ENCODE measurements around the gene CST7. TPM values are rescaled to one million over a fixed set of nuclear protein-coding genes. Genes with fewer than 3 reads are reported as not detected.

The CST7 gene
- total RNA-seq, 2 donors from 2014 or later: 1.7 to 2.7 TPM

DNA sequence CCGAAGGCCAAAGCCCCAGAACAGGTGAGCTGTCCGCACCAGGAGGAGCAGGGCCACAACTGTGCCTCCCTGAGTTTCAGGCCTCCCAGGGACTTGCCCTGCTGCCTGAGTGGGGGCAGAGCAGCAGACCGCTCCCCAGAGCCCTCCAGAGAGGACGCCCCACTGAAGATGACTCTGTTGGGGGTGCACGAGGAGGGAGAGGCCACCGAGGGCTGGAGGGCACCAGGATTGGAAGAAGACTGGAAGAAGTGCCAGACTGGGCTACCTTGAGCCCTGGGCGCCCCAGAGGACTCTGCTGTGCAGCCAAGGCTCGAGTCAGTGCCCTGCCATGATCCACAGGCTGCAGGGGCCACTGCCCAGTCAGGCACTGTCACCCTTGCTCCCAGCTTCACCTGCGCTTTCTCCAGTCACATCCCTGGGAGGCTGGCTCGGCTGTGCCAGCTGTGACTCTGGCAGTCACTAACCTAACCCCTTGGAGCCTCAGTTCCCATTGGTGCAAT lies 11.3 kb downstream of the CST7 start:
- no peak for ATAC-seq
- no peak for DNase-seq
- intact Hi-C loops (cut with DNase I): no loop called here

DNA sequence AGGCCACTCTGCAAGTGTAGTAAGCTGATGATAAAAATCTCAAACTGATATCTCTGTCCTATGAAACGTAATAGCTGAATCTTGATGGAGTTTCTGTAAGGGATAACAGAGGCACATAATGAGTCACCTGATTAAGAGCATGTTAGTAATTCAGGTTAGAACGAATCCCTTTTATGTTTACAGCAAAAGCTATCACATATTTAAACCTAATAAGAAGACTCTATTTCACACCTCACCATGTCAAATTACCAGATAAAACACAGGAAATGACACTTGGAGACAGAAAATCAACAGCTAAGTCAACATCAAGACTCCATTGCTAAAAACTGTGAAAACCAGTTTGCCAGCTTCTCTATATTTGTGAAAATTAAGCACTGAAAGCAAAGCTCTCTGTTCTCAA lies 11.8 kb downstream of the CST7 start:
- intact Hi-C loops (cut with DNase I): no loop called here
- ATAC-seq (no peak), DNase-seq (no peak)

DNA sequence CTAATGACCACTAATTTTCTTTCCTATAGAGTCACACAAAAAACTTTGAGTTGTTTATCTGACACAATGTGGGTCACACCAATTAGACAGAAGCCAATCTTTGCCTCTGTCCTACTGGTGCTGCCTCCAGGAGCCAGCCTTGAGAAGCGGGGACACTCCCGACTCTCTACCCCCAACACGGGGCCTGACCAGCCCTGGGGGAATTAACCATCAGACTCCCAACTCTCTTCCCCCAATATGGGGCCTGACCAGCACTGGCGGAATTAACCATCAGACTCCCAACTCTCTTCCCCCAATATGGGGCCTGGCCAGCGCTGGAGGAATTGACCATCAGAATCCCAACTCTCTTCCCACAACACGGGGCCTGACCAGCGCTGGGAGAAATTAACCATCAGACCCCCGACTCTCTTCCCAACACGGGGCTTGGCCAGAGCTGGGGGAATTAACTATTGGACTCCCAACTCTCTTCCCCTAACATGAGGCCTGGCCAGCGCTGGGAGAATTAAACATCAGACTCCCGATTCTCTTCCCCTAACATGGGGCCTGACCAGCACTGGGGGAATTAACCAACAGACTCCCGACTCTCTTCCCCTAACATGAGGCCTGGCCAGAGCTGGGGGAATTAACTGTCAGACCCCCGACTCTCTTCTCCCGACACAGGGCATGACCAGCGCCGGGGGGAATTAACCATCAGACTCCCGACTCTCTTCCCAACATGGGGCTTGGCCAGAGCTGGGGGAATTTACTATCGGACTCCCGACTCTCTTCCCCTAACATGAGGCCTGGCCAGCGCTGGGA lies 12.5 kb downstream of the CST7 start:
- ATAC-seq: no peak
- intact Hi-C loops (cut with DNase I): no loop called here

DNA sequence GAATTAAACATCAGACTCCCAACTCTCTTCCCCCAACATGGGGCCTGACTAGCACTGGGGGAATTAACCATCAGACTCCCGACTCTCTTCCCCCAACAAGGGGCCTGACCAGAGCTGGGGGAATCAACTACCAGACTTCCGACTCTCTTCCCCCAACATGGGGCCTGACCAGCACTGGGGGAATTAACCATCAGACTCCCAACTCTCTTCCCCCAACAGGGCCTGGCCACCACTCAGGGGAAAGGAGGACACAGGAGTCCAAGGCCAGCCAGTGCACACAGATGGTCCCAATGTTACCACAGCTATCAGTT lies 13.1 kb downstream of the CST7 start:
- DNase-seq (no peak), ATAC-seq (no peak)
- intact Hi-C loops (cut with DNase I): no loop called here

More for the DNA sequence above, 12.5 kb downstream of the CST7 start:
- no peak for DNase-seq

DNA sequence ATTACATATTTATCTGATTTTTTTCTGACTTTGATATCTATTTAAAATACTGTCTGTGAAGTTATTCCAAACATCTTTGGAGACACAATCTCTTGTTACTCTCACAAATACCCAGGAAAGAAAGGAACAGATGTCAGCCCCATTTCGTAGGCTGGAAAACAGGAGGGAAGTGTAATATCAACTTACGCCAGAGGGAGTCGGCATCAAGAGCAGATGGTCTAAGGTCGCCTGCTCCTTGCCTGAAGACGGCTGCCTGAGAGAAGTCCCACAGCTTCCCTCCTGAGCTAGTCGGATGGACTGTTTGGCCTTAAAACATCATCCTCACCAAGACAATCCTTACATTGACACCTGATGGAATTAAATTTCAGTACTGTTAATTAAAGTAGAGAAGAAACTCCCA lies 13.4 kb downstream of the CST7 start:
- ATAC-seq: no peak
- intact Hi-C loops (cut with DNase I): no loop called here

DNA sequence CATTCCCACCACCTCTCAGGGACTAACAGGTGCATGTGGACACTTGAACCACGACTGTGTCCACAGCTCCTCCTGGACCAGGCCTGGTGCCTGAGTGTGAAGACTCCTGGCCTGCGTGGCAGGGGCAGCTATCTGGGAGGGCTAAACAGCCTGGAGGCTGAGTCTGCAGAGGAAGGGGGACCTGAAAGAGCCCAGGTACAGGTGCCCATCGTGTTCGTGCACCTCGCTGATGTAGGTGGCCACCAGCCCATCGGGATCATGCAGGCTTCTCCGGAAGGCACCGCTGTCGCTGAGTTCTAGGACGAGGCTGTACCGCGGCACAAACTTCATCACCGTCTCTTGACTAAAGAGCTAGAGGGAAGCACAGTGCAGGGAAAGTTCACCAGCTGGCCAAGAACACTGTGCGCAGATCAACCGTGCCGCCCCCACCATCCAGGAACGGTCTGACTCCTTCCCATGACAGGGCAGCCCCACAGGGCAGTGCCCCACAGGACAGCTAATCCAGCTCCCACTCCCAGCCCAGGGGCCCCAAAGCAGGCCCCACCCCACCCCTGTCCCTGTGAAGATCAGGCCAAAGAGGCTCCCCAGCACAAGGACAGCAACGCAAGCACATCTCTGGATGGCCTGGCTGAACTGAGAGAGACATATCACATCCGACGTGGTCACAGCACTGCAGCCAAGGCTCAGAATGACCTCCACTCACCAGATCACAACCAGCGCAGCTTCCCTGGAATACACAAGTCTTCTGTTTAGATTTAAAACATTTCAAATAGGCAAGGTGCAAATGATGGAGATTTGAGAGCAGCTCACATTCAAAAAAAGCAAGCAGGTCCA lies 14.8 kb downstream of the CST7 start:
- no peak for DNase-seq
- no peak for ATAC-seq
- intact Hi-C loops (cut with DNase I): no loop called here

More for the DNA sequence above, 13.4 kb downstream of the CST7 start:
- DNase-seq: no peak

DNA sequence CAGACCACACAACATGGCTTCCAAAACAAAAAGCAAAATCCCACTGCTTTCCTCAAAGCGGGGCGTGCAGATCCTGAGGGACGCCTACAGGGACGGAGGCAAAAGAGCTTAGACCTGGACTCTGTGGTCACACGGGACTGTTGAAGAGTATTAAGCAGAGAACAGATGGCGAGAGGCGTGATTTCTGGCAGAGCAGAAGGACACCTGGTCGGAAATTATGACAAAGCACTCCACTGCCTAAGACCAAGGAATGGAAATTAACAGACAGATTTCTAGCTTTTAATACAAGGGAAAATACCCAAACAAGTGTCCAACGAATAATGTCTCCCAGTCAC lies 15.4 kb downstream of the CST7 start:
- intact Hi-C loops (cut with DNase I): no loop called here

GRCh38 chr20:24965065-24965919 lies 16.2 kb downstream of the CST7 start:
- DNase-seq (no peak), ATAC-seq (no peak)
- intact Hi-C loops (cut with DNase I): no loop called here

More for the DNA sequence above, 15.4 kb downstream of the CST7 start:
- ATAC-seq (no peak), DNase-seq (no peak)

DNA sequence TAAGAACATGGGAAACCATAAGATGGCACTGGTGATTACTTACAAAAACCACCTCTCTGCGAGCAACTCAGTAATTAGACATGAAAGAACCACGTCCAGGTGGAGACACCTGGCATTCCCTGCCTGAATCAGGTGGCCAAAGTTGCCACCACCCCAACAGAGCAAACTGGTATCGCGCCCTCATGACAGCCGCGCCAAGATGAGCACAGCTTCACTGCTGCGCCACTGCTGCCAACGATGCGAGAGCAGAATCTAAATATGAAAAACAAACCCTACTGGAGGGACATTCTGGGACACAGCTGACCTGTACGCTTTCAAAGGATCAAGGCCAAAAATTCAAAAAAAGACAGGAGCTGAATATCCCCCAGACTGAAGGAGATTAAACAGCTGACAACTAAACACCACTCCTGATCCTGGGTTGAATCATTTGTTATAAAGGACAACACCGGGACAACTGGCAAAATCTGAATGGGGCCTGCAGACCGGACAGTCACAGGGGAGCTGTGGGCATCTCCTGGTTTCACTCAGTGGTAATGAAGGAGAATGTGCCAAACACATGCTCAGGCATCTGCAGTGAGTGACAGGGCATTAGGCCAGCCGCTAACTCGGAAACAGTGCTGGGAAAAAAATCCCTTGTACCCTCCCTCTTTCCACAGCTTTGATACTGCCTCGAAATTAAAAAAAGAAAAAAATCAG lies 17.4 kb downstream of the CST7 start:
- intact Hi-C loops (cut with DNase I): no loop called here
- no peak for DNase-seq
- ATAC-seq: no peak

GRCh38 chr20:24968278-24968800 lies 19.3 kb downstream of the CST7 start:
- intact Hi-C loops (cut with DNase I): no loop called here

DNA sequence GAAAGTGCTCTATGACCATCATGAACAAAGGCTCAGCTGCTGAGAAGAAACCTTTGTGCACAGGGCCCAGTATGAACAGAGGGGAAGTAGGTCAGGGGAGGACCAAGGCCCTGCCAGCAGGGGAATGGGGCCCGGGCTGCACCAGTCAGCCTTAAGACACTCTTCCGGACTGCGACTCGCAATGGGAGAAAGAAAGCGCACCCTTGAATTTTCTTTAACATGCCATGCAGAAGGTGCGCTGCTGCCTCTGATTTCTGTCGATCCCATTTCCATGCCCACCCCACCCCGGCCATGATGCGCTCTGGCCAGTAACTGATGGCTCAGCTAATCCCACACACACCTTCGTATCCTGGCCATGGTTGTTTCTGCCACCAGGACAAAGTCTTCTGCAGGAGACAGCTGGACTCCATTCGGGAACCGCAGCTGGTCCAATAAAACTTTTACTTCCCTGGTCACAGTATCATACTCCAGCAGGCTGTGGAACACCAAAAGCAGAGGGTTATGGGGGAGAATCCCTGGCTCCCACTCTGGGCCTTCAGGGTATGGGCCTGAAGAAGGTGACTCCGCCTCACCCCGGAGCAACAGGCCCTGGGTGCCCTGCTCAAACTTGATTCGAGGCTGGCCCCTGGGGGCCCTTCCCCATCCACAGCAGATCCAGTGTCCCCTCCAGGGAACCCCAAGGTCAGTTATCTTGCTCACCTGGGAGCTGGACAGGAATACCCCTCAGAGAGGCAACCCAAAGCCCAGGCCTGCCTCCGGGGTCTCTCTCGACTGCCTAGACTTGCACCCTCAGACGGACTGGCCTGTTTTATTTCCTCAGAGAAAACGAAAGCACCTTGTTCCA lies 20.3 kb downstream of the CST7 start:
- no peak for DNase-seq
- intact Hi-C loops (cut with DNase I): no loop called here
- no peak for ATAC-seq

More at GRCh38 chr20:24968278-24968800, 19.3 kb downstream of the CST7 start:
- ATAC-seq (no peak), DNase-seq (no peak)

DNA sequence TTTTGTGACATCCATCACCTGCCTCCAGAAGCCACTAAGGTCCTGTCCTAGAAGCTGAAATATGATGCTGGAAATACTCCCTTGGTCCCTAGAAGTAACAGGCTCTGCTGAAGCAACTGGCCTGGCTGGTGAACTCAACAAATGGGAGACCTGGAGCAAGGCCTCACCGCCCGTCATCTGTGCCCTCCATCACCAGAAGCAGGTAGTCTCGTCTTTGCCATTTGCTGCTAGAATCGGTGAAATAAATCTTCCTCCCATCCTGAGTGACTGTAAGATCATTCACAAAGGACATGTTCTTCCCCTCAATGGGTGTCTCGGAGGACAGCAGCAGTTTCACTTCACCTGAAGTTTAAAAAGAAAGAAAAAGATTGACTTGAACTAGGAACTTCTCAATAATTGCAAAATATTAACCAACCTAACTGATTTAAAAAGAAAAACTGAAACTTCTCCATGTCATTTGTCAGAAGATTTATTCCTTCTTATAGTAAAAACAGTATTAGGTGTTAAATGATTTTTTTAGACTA lies 21.0 kb downstream of the CST7 start:
- ATAC-seq (no peak), DNase-seq (no peak)
- intact Hi-C loops (cut with DNase I): no loop called here

DNA sequence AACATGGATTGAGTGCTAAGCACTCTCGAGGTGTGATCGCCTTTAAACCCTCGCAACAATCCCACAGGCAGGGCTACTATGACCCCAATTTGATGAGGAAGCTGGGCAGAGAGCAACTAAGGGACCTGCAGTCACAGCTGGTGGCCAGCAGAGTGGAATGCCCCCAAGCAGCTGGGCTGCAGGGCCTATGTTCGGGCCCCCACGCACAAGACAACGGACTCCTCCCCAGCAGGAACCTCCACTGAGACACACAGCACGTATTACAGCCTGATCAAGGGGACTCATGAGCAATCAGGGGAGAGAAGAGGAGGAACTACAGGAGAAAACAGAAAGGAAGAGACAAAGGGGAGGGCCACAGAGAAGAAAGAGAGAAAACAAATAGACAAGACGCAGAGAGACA lies 21.7 kb downstream of the CST7 start:
- DNase-seq (no peak), ATAC-seq (peak in 1 of 2 donors; percentile 28)
- intact Hi-C loops (cut with DNase I): no loop called here

DNA sequence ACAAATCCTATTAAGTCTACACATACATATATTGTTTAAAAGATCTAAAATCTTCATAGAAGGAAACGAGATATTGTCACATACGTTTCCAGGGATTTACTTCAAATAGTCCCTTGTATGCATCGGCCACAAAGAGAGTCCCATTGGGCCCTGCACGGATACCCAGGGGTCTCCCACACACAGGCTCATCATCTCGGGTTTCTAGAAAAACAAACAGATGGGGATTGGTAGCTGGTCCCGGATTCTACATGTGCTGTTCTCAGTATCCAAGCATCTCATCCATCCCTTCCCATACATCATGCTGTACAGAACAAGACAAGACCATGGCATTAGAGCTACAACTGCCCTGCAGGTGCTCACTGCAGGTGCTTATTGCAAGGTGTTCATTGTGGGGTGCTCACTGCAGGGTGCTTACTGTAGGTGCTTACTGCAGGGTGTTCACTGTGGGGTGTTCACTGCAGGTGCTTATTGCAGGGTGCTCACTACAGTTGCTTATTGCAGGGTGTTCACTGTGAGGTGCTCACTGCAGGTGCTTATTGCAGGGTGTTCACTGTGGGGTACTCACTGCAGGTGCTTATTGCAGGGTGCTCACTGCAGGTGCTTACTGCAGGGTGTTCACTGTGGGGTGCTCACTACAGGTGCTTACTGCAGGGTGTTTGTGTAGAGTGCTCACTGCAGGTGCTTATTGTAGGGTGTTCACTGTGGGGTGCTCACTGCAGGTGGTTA lies 22.5 kb downstream of the CST7 start:
- no peak for ATAC-seq
- no peak for DNase-seq
- intact Hi-C loops (cut with DNase I): no loop called here

DNA sequence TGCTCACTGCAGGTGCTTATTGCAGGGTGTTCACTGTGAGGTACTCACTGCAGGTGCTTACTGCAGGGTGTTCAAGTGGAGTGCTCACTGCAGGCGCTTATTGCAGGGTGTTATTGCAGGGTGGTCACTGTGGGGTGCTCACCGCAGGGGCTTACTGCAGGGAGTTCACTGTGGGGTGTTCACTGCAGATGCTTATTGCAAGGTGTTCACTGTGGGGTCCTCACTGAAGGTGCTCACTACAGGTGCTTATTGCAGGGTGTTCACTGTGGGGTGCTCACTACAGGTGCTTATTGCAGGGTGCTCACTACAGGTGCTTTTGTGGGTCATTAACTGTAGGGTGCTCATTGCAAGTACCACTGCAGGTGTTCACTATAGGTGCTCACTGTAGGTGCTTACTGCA lies 23.3 kb downstream of the CST7 start:
- DNase-seq (no peak), ATAC-seq (no peak)
- intact Hi-C loops (cut with DNase I): no loop called here

GRCh38 chr20:24977336-24977735 lies 28.3 kb downstream of the CST7 start:
- DNase-seq: no peak
- intact Hi-C loops (cut with DNase I): no loop called here
- ATAC-seq: no peak

DNA sequence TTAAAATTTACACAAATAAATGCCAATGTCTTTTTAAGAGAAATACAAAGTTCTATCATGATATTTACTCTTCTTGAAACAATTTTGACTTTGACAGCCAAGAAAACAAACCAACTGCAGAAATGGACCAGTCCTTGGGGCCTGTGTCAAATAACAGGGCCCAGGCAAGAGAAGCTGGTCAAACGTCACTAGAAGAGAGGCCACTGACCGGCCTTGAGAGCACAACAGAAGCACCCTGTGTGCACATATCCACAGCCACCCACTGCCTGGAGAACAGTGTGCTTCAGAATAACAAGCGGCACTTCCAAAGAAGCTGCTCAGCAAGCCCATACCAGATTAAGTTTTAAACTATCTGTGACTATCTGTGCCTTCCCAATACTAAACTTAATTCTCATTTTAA lies 28.7 kb downstream of the CST7 start:
- no peak for DNase-seq
- intact Hi-C loops (cut with DNase I): no loop called here
- ATAC-seq: peak in 1 of 2 donors; percentile 51

All from left cardiac atrium (tissue), 4 donors.